Cerebellar cortex (tissue), 1 donor: ENCODE results near the gene NXNL1.

Source experiments
- DNase-seq: peaks from one replicate; pipeline ENCODE4 v3.0.0-alpha.2; 2015; ENCODE audit warnings: low spot score

NXNL1 gene

DNA sequence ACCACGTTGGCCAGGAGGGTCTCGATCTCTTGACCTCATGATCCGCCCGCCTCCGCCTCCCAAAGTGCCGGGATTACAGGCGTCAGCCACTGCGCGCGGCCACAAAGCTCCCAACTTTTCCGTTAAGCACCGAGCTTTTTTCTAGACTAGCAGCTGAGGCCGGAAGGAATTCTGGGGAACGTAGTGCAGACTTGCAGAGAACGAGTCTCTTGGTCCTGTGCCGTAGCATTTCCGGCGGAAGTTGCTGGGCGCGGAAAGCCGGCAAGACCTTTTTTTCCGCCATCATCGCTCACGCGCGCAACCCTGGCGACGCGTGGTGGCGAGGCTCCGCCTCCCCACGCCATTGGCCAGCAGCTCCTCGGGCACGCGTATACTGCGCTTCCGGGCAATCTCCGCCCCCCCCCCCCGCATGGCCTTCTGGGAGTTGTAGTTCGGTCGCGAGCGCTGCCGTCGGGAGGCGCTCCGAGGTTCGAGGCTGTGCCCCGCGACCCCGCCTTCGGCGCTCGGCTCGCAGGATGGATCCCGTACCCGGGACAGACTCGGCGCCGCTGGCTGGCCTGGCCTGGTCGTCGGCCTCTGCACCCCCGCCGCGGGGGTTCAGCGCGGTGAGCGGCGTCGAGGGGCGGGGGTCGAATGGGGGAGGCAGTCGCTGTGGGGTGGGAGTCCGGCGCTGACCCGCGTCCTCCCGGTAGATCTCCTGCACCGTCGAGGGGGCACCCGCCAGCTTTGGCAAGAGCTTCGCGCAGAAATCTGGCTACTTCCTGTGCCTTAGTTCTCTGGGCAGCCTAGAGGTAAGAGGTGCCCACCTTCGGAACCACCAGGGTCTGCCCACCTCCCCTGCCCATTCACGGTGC lies 40.9 kb downstream of the NXNL1 start, which contains the start of gene MVB12A:
MVB12A (plus strand) TSS at position 427 of the 854 bp plus-strand sequence; CDS start at position 516, 89 bp downstream.
- DNase-seq = peak; percentile 99

DNA sequence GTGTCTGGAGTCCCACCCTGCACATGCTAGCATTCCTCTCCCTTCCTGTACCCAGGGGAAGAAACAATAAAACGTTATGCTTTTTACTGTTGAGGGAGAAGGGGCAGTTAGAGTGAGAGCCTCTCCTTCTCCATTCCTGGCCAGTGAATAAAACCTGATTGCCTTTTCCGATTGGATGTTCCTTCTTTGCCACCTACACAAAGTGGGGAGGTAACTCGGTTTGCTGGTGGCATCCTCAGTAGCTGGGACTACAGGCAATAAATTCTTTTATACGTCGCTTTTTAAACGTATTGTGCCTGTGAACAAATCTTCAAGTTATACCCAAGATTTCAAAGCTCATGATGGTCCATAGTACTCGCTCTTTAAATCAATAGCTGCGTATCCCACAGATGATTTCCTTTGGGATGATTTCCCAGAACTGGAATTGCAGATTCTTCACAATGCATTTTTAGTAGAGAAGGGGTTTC lies 41.5 kb downstream of the NXNL1 start:
- no peak for DNase-seq

DNA sequence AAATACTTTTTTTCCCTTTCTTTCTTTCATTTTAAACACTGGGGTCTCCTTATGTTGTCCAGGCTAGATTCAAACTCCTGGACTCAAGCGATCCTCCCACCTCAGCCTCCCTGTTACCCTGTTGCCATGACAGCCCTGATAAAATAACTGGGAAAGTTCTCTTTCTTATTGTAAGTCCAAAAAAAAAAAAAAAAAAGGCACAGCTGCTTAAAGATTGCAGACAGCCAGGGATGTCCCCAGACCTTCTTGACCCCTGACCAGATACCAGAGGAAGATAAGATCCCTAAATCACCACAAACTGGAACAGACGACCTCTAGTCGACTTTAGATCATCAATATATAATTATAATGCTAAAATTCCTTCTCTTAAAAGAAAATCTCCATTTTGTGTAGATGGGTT lies 42.0 kb downstream of the NXNL1 start:
- DNase-seq = no peak

DNA sequence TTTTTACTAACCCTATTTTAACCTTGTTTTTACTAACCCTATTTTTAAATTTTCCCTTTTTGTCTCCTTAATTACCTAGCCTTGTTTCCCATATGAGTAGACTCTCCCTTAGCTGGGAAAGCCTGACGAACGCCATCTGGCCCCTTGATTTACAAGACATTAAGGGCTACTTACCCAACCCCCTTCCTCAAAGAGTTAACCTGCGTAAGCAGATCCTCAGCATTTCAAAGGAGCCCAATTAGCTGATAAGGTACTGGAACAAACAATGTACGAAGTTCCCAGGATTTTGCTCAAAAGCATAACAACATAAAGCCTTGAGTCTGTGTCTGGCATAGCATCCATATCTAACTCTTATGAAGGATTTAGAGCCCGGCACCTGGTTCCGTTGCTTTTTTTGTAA lies 45.6 kb downstream of the NXNL1 start:
- DNase-seq = no peak

DNA sequence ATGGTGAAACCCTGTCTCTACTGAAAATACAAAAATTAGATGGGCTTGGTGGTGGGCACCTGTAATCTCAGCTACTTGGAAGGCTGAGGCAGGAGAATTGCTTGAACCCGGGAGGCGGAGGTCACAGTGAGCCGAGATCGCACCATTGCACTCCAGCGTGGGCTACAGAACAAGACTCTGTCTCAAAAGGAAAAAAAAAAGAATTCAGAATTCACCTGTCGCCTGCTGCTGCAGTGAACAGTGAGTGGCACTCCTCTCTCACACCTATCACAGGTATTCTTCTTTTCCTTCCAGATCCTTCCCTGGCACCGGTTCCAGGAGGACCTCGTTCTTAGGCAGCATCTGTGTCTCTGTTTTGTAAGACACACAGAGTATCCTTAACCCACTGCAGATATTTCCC lies 46.6 kb downstream of the NXNL1 start:
- DNase-seq = no peak

DNA sequence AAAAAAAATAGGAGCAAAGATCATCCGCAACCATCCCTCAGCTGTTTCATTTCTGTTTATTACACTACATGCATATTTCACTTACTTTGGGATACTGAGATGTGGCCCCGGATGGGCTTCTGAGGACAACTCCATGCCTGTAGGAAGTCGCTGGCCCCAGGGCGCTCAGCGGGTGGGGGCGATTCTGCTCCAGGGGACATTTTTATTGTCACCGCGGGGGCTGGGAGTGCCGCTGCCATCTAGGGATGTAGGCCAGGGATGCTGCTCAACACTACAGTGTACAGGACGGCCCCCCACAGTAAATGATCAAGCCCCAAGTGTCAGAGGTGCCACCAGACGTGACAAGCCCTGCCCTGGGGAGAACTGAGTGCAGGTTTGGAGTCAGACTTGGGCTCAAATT lies 48.9 kb downstream of the NXNL1 start:
- no peak for DNase-seq

DNA sequence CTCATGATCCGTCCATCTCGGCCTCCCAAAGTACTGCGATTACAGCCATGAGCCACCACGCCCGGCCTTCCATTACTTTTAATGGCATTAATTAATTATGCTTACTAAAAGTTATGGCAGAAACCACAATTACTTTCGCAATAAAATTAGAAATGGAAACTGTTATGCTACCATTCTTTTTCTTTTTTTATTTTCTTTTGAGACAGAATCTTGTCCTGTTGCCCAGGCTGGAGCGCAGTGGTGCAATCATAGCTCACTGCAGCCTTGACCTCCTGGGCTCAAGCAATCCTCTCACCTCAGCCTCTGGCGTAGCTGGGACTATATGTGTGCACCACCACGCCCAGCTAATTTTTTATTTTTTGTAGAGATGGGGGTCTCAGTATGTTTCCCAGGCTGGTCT lies 50.7 kb downstream of the NXNL1 start:
- no peak for DNase-seq

DNA sequence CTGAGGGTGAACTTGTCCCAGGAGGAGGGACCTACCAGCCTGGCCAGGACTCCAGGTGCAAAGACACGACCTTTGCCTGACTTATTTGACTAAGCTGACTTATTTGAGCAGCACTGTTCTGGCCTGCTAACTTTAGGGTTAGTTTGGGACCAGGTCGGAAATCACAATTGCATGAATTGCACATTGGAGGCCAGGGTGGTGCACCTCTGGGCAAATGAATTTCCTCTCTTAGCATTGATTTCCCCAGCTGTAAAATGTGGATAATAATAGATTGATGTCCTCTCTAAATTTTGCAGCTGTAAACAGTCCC lies 53.9 kb downstream of the NXNL1 start:
- DNase-seq = no peak

DNA sequence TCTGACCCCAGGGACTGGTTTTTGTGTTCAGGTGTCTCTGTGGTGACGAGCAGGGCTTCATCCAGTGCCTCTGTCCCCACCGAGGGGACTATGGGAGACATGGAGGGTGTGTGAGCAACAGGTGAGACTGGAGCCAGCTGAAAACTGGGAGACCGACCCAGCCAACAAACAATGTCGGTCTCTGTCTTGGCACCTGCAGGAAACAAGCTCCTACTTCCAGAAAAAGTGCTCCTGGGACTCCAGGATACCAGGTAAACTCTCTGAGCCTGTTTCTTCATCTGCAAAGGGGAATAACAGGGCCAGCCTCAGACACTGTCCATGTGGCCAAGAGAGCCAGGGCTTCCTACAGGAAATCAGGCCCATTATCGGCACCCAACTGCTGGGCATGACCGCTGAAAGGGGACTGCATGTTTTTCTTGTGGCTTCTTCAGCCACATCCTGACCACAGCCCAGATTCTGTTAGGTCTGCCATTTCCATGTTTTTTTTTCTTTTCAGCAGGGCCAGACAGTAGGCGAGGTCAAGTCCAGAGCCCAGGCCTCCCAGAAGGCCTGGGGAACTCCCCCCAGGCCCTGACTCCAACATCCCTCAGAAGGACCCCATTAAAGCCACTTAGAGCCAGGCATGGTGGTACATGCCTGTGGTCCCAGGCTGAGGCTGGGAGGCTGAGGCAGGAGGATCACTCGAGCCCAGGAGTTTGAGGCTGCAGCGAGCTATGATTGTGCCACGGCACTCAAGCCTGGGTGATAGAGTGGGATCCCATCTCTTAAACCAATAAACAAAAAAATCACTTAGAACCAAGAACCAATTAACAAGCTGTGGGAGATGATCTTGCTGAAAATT lies 54.5 kb downstream of the NXNL1 start:
- no peak for DNase-seq
